ENCODE measurements around the gene RRAS2. TPM values are rescaled to one million over a fixed set of nuclear protein-coding genes. Genes with fewer than 3 reads are reported as not detected.

The RRAS2 gene
- total and polyA plus RNA-seq, 2 experiments from 2014 or later = 50.7 to 72.9 TPM

GRCh38 chr11:14331476-14332136 lies 27.4 kb downstream of the RRAS2 start:
- WGBS (ENCODE audit: low lambda C conversion rate, missing lambda C conversion rate) = 98% methylated on average over 6 of the region's 6 CpGs
- Histone ChIP-seq H4K20me1 (ENCODE audit: insufficient read depth, poor library complexity, severe bottlenecking) (peaks cover 4% of the 10 kb centered on the region), H3K4me2 (no peak overlapping the region), H3K4me1 (ENCODE audit: insufficient read depth) (no peaks in the 10 kb centered on the region), H3K4me3 (no peak overlapping the region), H3K79me2 (peaks cover 90% of the 10 kb centered on the region), H3K9me2 (replicated peaks; ENCODE audit: insufficient read depth) (no peaks in the 10 kb centered on the region), H3K9me3 (ENCODE audit: low read depth) (no peaks in the 10 kb centered on the region), H2AFZ (no peak overlapping the region), H3K27ac (no peak overlapping the region), H3K27me3 (no peaks in the 10 kb centered on the region), H3K36me3 (replicated peaks; ENCODE audit: insufficient read depth, low read depth) (no peaks in the 10 kb centered on the region)
- DNase-seq (ENCODE audit: low spot score) = no peak
- no peak for TF ChIP-seq EZH2 (IDR thresholded peaks at IDR 0.05; ENCODE audit: borderline replicate concordance)
- TF ChIP-seq CTCF (IDR thresholded peaks at IDR 0.05; ENCODE audit: poor library complexity) = no peak
- TF ChIP-seq EZH2phosphoT487 (IDR thresholded peaks at IDR 0.05; ENCODE audit: low read depth, severe bottlenecking, unreplicated experiment) = no peak

GRCh38 chr11:14330881-14331280 lies 28.1 kb downstream of the RRAS2 start:
- no peak overlapping the region for H3K4me3 ChIP-seq
- no peak overlapping the region for H2AFZ ChIP-seq
- H3K9me2 ChIP-seq (replicated peaks; ENCODE audit: insufficient read depth) = no peaks in the 10 kb centered on the region
- H3K79me2 ChIP-seq = peaks cover 89% of the 10 kb centered on the region
- no peaks in the 10 kb centered on the region for H3K36me3 ChIP-seq (replicated peaks; ENCODE audit: insufficient read depth, low read depth)
- H3K4me2 ChIP-seq = no peak overlapping the region
- peaks cover 8% of the 10 kb centered on the region for H4K20me1 ChIP-seq (ENCODE audit: insufficient read depth, poor library complexity, severe bottlenecking)
- TF ChIP-seq CTCF (IDR thresholded peaks at IDR 0.05; ENCODE audit: poor library complexity) (no peak), EZH2phosphoT487 (IDR thresholded peaks at IDR 0.05; ENCODE audit: low read depth, severe bottlenecking, unreplicated experiment) (no peak), EZH2 (IDR thresholded peaks at IDR 0.05; ENCODE audit: borderline replicate concordance) (no peak)
- H3K4me1 ChIP-seq (ENCODE audit: insufficient read depth) = no peaks in the 10 kb centered on the region
- no peak overlapping the region for H3K27ac ChIP-seq
- no peaks in the 10 kb centered on the region for H3K9me3 ChIP-seq (ENCODE audit: low read depth)
- no peak for DNase-seq (ENCODE audit: low spot score)
- WGBS (ENCODE audit: low lambda C conversion rate, missing lambda C conversion rate) = 88% methylated on average over 2 of the region's 2 CpGs
- H3K27me3 ChIP-seq = no peaks in the 10 kb centered on the region

- TF ChIP-seq EZH2 (IDR thresholded peaks at IDR 0.05; ENCODE audit: borderline replicate concordance) (no peak), CTCF (IDR thresholded peaks at IDR 0.05; ENCODE audit: poor library complexity) (no peak), EZH2phosphoT487 (IDR thresholded peaks at IDR 0.05; ENCODE audit: low read depth, severe bottlenecking, unreplicated experiment) (no peak)
- H3K27ac ChIP-seq = no peak overlapping the region
- WGBS (ENCODE audit: low lambda C conversion rate, missing lambda C conversion rate) = 81% methylated on average over 2 of the region's 2 CpGs
Observed at GRCh38 chr11:14329702-14330101, 29.3 kb downstream of the RRAS2 start.

More at GRCh38 chr11:14329702-14330101, 29.3 kb downstream of the RRAS2 start:
- Histone ChIP-seq H3K36me3 (replicated peaks; ENCODE audit: insufficient read depth, low read depth) (no peaks in the 10 kb centered on the region), H3K4me3 (no peak overlapping the region), H4K20me1 (ENCODE audit: insufficient read depth, poor library complexity, severe bottlenecking) (peaks cover 8% of the 10 kb centered on the region), H3K9me2 (replicated peaks; ENCODE audit: insufficient read depth) (no peaks in the 10 kb centered on the region), H3K4me2 (no peak overlapping the region), H2AFZ (no peak overlapping the region), H3K79me2 (peaks cover 88% of the 10 kb centered on the region), H3K4me1 (ENCODE audit: insufficient read depth) (no peaks in the 10 kb centered on the region), H3K27me3 (no peaks in the 10 kb centered on the region), H3K9me3 (ENCODE audit: low read depth) (no peaks in the 10 kb centered on the region)
- no peak for DNase-seq (ENCODE audit: low spot score)

Measured in hepatocyte (in vitro differentiated cells).